GM12865 (cell line): ENCODE measurements around the gene CHID1.
A peak's percentile ranks its signal among the peaks of the same experiment; 100 is the strongest.

Source experiments
- DNase-seq: peaks from one replicate; pipeline ENCODE4 v3.0.0; 2010; ENCODE audit warnings: low read depth
- H3K4me3 ChIP-seq: 2 replicates; pipeline ENCODE4 v1.5.1; 2011; ENCODE audit warnings: mild to moderate bottlenecking, low read depth, low read length, control low read depth
- TF ChIP-seq, protein P1 (sequence below): IDR thresholded peaks from 2 replicates; pipeline ENCODE4 v1.5.1; 2011; ENCODE audit warnings: low read length, control low read depth, low read depth, inconsistent platforms; ENCODE audit not compliant: insufficient read depth; ENCODE audit errors: missing control alignments

The CHID1 gene

DNA sequence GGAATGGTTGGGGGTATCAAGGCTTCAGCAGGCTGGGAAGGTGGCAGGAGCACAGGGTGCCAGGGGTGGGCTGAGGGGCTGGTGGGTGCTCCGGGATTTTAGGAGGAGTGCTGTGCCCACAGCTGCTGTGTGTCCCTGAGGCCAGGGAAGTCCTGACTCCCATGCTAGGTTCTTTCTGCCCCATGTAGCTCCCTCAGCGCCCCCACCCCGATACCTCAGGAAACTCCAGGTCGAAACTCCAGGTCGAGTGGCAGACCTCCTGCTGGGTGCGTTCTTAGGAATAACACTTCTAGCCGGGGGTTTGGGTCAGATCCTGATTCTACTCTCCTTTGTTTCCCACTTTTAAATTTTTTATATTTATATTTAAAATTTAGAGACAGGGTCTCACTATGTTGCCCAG, 23.3 kb upstream of the CHID1 start:
- no peak overlapping the region for H3K4me3 ChIP-seq
- DNase-seq: no peak
- TF ChIP-seq, protein P1, sequence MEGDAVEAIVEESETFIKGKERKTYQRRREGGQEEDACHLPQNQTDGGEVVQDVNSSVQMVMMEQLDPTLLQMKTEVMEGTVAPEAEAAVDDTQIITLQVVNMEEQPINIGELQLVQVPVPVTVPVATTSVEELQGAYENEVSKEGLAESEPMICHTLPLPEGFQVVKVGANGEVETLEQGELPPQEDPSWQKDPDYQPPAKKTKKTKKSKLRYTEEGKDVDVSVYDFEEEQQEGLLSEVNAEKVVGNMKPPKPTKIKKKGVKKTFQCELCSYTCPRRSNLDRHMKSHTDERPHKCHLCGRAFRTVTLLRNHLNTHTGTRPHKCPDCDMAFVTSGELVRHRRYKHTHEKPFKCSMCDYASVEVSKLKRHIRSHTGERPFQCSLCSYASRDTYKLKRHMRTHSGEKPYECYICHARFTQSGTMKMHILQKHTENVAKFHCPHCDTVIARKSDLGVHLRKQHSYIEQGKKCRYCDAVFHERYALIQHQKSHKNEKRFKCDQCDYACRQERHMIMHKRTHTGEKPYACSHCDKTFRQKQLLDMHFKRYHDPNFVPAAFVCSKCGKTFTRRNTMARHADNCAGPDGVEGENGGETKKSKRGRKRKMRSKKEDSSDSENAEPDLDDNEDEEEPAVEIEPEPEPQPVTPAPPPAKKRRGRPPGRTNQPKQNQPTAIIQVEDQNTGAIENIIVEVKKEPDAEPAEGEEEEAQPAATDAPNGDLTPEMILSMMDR: no peak

DNA sequence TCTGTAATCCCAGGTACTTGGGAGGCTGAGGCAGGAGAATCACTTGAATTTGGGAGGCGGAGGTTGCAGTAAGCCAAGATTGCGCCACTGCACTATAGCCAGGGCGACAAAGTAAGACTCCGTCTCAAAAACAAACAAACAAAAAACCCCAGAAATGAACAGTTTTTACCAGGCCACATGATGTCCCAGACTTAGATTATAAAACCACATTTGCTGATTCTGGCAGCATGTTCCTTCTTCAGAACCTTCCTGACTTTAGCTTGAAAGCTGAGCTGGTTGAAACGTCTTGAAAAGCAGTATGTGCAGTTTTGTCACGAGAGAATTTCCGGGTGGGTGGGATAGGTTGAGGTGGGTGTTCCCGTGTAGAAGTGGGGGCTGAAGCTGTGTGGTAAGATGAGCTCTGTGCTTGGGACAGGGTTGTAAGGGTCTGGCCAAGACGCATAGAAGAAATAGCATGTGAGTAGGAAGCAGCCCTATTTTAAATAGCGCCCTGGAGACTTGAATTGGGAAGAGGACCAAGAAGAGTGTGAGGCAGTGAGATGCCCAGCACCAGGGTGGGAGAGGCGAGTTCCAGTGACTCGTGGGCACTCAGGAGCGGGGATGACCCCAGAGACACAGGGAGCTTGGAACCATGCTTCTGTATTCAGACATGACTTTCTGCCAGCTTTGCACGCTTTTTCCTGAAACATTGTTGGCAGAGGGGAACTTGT, 22.7 kb upstream of the CHID1 start:
- TF ChIP-seq, protein P1: no peak

DNA sequence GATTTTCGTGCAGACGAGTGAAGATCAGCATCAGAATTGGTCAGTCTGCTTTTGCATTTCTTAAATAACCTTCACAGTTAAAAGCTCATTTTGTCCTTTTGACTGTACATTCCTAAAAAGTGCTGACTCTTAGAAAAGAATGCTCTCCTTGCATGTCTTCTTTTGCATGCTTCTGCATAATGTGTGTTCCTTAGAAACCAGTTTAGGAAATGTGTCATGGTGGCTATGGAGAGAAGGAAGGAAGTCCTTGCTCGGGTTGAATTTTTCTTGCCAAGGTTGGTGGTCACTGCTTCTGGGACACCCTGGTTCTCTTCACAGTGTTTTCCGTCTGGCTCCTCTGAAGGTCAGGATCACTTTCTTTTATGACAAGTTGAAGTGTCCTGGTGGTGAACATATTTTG, 21.8 kb upstream of the CHID1 start:
- DNase-seq: no peak
- TF ChIP-seq, protein P1: no peak
- H3K4me3 ChIP-seq: no peak overlapping the region

More for the DNA sequence above, 22.7 kb upstream of the CHID1 start:
- DNase-seq: no peak
- no peak overlapping the region for H3K4me3 ChIP-seq

DNA sequence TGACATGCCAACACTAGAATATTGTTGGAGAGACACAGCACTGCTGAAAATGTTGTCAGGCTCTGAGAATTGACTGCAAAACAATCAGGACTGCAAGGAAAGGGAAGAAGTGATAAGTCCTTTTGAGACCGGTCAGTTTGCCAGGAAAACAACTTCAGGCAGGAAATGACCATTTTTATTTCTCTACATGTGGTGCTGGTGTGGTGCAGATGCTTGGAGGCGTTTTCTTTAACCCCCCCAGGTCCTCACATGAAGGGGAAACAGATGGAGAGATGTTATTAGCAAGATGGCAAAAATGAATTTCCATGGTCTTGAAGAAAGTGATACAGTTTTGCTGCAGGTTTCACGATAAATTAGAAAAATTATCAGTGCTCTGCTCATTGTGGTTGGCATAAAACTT, 20.8 kb upstream of the CHID1 start:
- no peak for DNase-seq
- H3K4me3 ChIP-seq: no peak overlapping the region

DNA sequence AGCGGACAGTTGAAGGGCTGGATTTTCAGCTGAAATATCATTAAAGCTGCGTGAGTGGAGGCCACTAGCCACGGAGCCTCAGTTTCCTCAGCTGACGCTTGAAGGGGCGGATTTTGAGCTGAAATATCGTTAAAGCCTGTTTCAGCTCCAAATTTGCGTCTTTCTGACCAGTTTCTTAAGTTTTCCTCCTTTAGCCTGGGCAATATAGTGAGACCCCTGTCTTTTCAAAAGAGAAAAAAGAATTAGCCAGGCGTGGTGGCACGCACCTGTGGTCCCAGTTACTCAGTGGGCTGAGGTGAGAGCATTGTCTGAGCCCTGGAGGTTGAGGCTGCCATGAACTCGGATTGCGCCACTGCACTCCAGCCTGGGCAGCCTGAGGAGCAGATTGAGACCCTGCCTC, 18.8 kb upstream of the CHID1 start:
- H3K4me3 ChIP-seq: no peak overlapping the region
- DNase-seq: no peak
- TF ChIP-seq, protein P1: no peak

More for the DNA sequence above, 20.8 kb upstream of the CHID1 start:
- TF ChIP-seq, protein P1: no peak

DNA sequence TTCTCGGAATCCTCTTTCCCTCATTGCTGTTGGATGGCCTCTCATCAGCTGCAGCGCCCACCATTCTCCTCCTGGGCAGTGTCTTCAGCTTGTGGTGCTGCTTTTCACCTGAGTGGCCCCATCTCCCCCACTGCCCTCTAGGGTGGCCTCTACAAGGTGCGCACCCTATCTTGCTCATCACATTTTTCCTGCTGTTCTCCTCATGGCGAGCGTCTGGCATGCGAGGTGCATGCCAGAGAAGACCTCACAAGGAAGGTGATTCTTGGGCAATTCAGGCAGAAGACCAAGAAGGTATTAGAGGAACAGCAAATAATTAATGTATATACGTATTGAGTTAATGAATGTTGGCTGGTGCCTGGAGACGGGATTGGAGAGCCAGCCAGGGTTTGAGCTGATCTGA, 18.2 kb upstream of the CHID1 start:
- no peak overlapping the region for H3K4me3 ChIP-seq
- TF ChIP-seq, protein P1: no peak
- no peak for DNase-seq

DNA sequence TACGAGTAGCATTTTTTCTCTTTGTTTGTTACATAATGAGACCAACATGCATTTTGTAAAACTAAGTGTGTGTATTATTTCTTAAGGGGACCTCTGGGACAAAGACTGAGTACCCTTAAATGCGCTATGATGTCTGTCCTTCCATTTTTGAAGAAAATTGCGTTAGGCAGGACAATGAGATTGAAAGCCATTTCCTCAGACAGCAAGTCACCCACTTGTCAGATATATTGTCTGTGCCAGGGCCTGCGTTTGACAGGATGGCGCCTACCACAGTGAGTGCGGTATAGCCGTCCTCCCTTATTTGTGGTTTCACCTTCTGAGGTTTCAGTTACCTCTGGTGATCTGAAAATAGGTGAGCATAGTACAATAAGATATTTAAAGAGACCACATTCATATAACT, 17.3 kb upstream of the CHID1 start:
- TF ChIP-seq, protein P1: no peak
- no peak overlapping the region for H3K4me3 ChIP-seq
- DNase-seq: peak; percentile 51
